Measurements from ENCODE around the gene MALL.
"Not testable (repeated sequence)": the region's sequence is repeated elsewhere in the genome, so short reads cannot be mapped to it uniquely, and the experiment has no call there.

The MALL gene

DNA sequence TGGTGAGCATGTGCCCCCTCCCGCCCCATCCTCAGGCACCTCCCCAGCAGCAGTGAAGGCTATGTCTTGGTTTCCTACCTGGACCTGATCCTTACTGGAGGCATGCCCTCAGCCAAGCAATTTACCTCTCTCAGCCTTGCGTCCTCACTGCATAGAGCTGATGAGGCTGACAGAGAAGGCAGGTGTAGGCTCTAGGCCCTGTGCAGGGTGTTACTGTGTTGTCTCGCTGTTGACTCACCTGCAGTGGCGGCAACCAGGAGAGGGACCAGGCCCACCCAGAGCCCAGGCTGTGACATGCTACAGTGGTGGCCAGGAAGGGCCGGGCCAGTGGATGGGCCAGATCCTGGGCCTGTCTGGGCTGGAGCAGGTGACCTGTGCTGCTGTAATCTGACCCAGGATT, 65.9 kb downstream of the MALL start:
- DNase-seq, result not testable (repeated sequence)

GRCh38 chr2:110048255-110049197, 67.1 kb downstream of the MALL start:
- DNase-seq, result not testable (repeated sequence)

- DNase-seq, result not testable (repeated sequence)
Measured at GRCh38 chr2:110047225-110047624, 68.4 kb downstream of the MALL start.

DNA sequence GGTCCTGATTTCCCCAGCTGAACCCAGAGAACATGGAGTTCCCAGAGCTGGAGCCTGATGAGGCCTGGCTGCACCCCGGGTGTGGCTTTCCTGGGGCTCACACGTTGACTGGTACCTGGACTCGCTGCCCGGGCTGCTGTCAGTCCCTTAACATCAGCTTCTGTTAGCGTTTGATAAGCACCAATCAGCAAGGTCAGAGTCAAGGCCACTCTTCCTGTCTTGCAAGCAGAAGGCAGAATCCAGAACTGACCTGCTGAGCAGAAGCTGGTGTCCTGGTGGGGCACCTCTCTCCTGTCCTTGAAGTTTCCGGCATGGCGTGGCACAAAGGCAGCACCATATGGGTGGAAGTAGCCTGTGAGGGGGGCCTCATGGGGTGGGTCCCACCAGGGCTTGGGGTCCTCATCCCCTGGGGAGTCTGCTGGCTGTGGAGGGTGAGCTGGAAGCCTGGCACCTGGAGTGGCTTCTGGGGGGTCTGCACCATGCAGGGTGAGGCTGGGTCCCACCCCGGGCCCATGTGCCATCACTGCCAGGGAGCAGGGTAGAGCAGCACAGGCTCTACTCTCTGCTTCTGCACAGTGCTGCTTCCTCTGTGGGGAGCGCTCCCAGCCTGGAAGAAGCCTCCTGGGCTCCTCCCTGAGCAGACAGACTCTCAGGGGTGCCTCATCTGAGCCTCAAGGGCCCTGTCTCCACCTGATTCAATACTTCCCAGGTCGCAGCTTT, 73.5 kb downstream of the MALL start:
- DNase-seq, result not testable (repeated sequence)

GRCh38 chr2:110037336-110037735, 78.3 kb downstream of the MALL start:
- not testable (repeated sequence) for DNase-seq

GRCh38 chr2:110035384-110035783, 80.2 kb downstream of the MALL start:
- not testable (repeated sequence) for DNase-seq

GRCh38 chr2:110034935-110035334, 80.7 kb downstream of the MALL start:
- not testable (repeated sequence) for DNase-seq
